ENCODE data around the gene SRPK1.
"Not testable (repeated sequence)": the region's sequence is repeated elsewhere in the genome, so short reads cannot be mapped to it uniquely, and the experiment has no call there.

Gene SRPK1

GRCh38 chr6:35929601-35930000 is 8.7 kb upstream of the SRPK1 start:
- DNase-seq: no peak

DNA sequence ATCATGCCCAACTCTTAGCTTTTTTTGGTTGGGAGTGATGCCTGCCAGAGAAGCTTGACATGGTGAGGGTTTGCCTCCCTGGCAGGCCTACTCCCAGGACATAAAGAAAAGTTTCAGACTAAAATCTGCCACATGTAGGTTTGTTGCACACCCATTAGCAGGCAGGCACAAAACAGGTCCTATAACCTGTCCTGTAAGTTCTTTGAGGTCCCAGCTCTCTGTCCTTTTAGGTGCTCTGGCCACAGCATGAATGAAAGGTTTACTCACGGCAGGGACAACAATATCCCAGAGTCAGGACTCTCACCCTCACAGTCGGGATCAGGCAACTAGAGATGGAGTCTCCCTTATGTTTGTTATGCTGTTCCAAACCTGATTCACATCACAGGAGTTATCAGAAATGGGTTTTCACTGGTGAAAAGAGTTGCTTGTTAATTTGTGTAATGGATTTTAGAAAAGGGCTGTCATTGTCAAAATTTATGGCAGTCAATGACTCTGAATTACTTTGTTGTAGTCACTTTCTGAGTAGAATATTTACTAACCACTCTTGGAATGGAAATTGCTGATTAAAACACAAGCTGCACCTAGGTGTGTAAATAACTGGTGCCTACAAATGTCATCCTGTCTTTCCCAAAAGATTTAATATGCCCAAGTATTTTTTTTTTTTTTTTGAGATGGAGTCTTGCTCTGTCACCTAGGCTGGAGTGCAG is 5.8 kb upstream of the SRPK1 start:
- no peak for DNase-seq

- no peak for DNase-seq
Measured at GRCh38 chr6:35925961-35926360, 5.1 kb upstream of the SRPK1 start.

GRCh38 chr6:35924146-35924545 is 3.2 kb upstream of the SRPK1 start:
- no peak for DNase-seq

- no peak for DNase-seq
Measured at GRCh38 chr6:35922139-35922554, 1.2 kb upstream of the SRPK1 start.

DNA sequence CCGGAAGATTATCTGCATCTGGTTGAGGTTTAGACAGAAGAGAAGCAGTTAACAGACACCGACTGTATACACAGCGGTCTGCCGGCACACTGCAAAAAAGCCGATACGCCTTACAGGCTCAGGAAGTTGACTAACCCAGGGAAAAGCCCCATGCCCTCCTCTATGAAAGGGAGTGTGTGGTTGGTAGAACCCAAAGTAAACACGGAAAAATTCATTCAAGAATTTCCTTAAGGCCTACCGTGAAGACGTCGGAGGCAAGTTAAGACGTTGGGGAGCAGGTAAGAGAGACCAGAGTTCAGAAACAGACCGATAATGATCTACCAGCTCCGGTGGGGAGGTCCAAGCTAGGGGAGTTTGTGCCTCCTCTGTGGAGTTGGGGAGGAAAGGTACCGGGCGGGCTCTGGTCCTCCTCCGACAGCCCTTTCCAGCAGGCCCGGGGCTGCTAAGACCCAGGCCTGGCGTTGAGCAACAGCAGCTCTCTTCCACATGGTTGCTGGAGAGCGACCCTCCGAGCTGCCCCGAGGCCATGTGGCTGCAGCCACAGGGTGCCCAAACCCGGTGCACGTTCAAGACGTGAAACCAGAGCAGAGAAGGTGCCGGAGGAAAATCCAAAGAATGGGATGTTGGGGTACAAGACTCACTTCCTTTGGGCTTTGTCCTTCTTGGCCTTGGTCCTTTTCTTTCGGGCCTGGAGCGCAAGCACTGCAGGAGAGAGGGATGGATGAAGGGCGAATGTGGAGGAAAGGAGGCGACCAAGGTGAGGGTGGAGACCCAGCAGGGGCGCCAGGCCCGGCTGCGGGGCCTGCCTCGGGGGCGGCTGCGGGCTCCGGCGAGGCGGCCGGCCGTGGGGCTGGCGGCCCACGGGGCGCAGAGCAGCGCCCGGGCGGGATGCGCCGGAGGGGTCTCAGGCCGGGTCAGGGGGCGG is 809 bp downstream of the SRPK1 start:
- DNase-seq: peak; percentile 64

DNA sequence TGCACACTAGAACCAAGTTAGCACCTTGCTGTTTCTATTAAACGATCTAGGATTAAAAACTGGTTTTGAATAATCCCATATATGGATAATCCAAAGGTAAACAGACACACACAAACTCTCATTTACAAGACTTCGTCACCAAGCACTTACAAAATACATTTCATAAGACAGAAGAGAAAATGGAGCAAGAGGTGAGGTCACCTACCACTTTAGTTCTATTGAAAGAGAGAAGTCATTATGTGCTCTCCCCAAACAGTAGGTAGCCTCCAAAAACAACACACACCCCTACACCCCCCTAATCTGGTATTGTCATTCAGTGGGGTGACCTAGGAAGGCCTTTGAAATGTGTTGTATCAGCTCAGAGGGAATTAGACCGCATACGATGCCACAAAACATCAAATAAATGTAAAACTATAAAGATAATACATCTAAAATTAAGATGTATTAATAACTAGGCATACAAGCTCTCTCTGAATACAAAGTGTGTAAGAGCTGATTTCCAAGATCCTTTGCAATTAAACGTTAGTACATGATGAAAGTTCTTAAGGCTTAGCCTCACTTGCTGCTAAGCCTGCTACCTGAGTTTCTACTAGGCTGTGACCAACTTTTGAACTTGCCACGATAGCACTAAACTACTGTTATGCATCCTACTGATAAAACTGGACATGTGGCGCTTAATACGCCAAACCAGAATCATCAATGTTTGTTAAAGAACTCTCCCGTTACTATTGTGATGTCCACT is 1.6 kb downstream of the SRPK1 start:
- no peak for DNase-seq

DNA sequence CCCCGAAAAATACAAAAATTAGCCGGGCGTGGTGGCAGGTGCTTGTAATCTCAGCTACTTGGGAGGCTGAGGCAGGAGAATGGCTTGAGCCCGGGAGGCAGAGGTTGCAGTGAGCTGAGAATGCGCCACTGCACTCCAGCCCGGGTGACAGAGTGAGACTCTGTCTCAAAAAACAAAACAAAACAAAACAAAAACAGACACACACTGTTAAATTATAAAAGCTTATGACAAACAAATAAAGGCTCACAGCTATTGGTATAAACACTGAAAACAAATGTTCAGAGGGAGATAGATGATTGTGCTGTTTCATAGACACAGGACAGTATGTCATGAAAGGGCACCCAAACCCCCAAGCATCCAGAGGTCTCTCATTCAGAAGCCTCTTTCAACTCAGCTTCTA is 4.0 kb downstream of the SRPK1 start:
- not testable (repeated sequence) for DNase-seq

DNA sequence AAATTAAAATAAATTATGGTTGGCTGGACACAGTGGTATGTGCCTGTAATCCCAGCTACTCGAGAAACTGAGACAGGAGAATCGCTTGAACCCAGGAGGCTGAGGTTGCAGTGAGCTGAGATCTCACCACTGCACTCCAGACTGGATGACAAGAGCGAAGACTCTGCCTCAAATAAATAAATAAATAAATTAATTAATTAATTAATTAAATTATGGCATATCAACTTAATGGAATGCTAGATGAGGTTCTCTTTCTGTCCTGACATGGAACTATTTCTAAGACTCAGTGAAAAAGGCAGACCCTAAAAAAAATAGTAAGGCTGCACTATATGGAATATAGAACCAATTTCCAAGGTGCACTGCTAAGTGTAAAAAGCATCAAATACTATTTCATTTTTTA is 4.8 kb downstream of the SRPK1 start:
- DNase-seq: no peak

DNA sequence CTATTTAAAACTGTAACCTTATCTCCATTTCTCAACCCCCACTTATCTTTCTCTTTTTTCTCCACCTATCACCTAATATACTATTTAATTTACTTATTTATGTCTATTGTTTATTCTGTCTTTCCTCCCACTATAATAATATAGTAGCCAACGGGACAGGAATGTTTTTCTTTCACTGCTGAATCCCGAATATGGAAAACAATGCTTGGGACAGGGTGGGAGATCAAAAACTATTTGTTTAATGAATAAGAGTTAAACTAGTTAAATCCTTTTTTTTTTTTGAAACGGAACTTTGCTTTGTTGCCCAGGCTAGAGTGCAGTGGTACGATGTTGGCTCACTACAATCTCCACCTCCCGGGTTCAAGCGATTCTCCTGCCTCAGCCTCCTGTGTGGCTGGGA is 6.4 kb downstream of the SRPK1 start:
- no peak for DNase-seq

DNA sequence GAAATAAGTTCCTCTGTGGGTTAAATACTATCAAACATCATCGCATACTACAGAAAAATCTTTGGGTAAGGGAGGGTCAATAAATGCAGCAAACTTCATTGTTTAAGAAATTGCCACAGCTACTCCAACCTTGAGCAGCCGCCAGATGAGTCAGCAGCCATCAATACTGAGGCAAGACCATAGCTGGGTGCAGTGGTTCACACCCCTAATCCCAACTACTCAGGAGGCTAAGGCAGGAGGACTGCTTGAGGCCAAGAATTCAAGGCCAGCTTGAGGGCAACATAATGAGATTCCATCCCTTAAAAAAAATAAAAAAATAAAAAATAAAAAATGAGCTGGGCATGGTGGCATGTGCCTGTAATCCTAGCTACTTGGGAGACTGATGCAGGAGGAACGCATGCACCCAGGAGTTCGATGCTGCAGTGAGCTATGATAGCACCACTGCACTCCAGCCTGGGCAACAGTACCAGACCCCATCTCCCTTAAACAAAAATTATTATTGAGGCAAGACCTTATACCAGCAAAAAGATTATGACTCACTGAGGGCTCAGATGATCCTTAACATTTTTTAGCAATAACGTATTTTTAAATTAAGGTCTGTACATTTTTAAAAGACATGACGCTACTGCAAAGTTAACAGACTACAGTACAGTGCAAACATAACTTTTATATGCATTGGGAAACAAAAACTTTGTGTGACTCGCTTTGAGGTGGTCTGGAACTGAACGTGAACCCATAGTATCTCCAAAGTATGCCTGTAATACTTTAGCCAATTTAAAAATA is 8.8 kb downstream of the SRPK1 start:
- no peak for DNase-seq

DNA sequence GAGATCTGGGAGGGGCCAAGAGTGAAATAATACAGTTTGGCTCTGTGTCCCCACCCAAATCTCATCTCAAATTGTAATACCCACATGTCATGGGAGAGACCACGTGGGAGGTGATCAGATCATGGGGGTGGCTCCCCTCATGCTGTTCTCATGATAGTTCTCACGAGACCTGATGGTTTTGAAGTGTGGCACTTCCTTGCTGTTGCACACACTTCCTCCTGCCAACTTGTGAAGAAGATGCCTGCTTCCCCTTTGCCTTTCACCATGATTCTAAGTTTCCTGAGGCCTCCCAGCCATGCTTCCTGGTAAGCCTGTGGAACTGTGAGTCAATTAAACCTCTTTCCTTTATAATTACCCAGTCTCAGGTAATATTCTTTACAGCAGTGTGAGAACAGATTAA is 11.3 kb downstream of the SRPK1 start:
- not testable (repeated sequence) for DNase-seq

DNA sequence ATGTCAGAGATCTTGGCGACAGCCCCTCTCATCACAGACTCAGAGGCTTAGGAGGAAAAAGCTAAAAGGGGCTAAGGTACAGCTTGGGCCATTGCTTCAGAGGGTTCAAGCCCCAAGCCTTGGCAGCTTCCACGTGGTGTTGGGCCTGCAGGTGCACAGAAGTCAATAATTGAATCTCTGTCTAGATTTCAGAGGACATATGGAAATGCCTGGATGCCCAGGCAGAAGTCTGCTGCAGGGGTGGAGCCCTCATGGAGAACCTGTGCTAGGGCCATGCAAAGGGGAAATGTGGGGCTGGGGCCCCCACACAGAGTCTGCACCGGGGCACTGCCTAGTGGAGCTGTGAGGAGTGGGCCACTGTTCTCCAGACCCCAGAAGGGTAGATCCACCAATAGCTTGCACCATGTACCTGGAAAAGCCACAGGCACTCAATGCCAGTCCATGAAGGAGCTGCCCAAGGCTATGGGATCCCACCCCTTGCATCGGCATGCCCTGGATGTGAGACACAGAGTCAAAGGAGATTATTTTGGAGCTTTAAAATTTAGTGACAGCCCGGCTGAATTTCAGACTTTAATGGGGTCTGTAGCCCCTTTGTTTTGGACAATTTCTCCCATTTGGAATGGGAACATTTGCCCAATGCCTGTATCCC is 12.0 kb downstream of the SRPK1 start:
- not testable (repeated sequence) for DNase-seq

DNA sequence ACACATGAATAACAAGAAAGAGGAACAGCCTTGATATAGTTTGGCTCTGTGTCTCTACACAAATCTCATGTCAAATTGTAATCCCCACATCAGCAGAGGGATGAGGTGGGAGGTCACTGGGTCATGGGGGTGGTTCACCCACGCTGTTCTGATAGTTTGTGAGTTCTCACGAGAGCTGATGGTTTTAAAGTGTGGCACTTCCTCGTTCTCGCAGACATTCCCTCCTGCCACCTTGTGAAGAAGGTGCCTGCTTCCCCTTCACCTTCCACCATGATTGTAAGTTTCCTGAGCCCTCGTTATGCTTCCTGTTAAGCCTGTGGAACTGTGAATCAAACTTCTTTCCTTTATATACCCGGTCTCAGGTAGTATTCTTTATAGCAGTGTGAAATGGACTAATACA is 13.1 kb downstream of the SRPK1 start:
- DNase-seq: no peak

GRCh38 chr6:35906499-35906846 is 14.4 kb downstream of the SRPK1 start:
- DNase-seq: no peak

DNA sequence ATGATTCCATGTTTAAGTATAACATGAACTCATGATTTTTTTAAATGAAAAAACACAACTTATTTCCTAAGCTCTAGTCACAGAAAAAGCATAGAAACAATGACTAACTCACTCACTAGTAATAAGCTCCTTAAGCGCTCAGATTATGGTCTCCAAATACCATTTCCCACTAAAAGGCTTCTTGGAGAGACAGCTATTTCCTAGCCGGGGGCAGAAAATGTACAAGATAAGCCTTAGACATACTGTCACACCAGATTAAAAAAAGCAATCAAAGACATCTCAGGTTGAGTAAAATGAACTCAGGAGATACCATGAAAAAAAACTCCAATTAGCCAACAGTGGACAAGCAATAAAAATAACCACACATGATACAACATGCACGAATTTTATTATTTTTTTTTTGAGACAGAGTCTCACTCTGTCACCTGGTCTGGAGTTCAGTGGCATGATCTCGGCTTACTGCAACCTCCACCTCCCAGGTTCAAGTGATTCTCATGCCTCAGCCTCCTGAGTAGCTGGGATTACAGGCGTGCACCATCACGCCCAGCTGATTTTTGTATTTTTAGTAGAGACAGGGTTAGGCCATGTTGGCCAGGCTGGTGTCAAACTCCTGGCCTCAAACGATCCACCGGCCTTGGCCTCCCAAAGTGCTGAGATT is 14.9 kb downstream of the SRPK1 start:
- no peak for DNase-seq

DNA sequence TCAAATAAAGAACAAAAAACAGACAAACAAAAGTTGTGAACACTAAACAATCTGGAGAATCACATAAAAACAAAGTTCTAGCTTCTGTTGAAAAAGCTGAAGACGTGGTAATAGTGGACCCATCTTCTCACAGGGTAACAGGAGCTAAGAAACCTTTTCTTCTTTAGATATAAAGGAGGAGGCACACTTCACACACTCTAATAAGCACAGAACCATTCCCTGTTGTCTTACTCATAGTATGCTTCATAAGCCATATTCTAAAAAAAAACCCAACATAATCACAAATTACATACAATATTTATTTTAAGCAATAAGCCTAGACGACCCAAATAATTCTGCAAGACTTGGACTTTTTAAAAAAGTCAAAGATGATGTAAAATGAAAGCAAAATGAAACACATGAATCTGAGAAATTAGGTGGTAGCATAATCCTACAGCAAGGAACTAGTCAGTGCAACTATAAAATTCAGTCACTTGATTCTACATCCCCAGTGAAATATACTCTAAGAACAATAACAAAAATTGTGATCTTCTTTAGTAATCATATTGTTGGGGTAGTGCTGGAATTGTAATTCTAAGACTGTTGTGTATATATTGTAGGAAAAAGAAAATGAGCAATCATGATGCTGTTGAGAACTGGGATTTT is 15.6 kb downstream of the SRPK1 start:
- DNase-seq: no peak

DNA sequence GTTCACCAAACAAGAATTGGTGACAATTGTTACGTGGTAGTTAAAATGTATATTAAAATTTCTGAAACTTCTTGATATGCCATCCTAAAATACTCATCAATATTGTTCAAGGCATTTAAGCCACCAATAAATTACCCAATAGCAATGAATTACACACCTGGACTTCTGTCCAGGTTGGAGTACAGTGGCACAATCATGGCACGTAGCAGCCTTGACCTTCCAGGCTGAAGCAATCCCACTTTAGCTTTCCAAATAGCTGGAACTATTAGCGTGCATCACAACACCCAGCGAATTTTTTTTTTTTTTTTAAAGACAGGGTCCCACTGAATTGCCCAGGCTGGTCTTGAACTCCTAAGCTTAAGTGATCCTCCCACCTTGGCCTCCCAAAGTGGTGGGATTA is 17.2 kb downstream of the SRPK1 start:
- no peak for DNase-seq

GRCh38 chr6:35900448-35900847 is 20.4 kb downstream of the SRPK1 start:
- DNase-seq: no peak

DNA sequence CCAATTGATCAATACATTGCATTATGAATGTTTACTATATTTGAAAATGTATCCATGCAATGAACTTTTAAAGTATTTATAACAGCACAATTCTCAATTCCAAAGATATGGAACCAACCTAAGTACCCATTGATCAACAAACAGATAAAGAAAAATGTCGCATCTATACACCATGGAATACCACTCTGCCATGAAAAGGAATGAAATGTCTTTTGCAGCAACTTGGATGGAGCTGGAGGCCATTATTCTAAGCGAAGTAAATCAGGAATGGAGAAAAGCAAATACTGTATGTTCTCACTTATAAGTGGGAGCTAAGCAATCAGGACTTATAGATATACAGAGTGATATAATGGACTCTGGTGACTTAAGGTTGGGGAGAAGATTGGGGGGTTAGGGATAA is 22.9 kb downstream of the SRPK1 start:
- DNase-seq: no peak

- DNase-seq: no peak
Measured at GRCh38 chr6:35897486-35897885, 23.4 kb downstream of the SRPK1 start.

Data from activated naive CD4-positive, alpha-beta T cell treated with Interleukin-2 at 50 U/mL for 16 hours (primary cell).